ENCODE measurements around the gene PRRG2. TPM values are rescaled to one million over a fixed set of nuclear protein-coding genes. Genes with fewer than 3 reads are reported as not detected.

PRRG2 gene
- total RNA-seq, 2 donors from 2014 or later: 2.6 to 4.9 TPM

GRCh38 chr19:49590071-49590970 is 9.2 kb downstream of the PRRG2 start:
- no peaks in the 10 kb centered on the region for H3K27me3 ChIP-seq
- peak overlapping the region; percentile 79 to 89 (median 86) for H3K27ac ChIP-seq
- DNase-seq (peak; percentile 97 to 99 (median 98)), ATAC-seq (peak; percentile 85)
- intact Hi-C loops (cut with DNase I): no loop called here
- H3K4me3 ChIP-seq: peak overlapping the region; percentile 66 to 71
- H3K9me3 ChIP-seq: no peaks in the 10 kb centered on the region
- H3K4me1 ChIP-seq: peaks cover 24% of the 10 kb centered on the region
- peaks cover 3 to 7% of the 10 kb centered on the region in 2 donors for H3K36me3 ChIP-seq (replicated peaks in 1 of 2; ENCODE audit: insufficient read depth in 1 of 2, low read depth in 2 of 2)
- 0% methylated on average over 11 to 52 of the region's 58 CpGs for WGBS, 2 donors
- TF ChIP-seq POLR2A (IDR thresholded peaks at IDR 0.05) (peak; percentile 34 to 82 (median 72)), CTCF (IDR thresholded peaks at IDR 0.05) (peak in 4 of 7 experiments; percentile 9 to 17 (median 12))

GRCh38 chr19:49590971-49591730 is 10.0 kb downstream of the PRRG2 start, which contains the start of gene PRR12:
Gene PRR12 (plus strand): TSS chr19:49591182. CDS start chr19:49591655, 473 bp downstream.
- peak within 1 kb of the TSS; percentile 79 to 89 (median 86) for H3K27ac ChIP-seq
- H3K27me3 ChIP-seq: no peaks in the 10 kb centered on the region
- H3K36me3 ChIP-seq (replicated peaks in 1 of 2; ENCODE audit: insufficient read depth in 1 of 2, low read depth in 2 of 2): peaks cover 3 to 10% of the 10 kb centered on the region in 2 donors
- H3K4me1 ChIP-seq: peaks cover 24% of the 10 kb centered on the region
- no peak for TF ChIP-seq POLR2A (IDR thresholded peaks at IDR 0.05)
- peak within 1 kb of the TSS; percentile 66 to 71 for H3K4me3 ChIP-seq
- intact Hi-C loops (cut with DNase I): no loop called here
- peak; percentile 64 to 70 (median 68) for DNase-seq
- WGBS, 2 donors: 0% methylated on average over 14 to 50 of the region's 66 CpGs
- no peaks in the 10 kb centered on the region for H3K9me3 ChIP-seq
- ATAC-seq: peak; percentile 57

GRCh38 chr19:49591731-49592485 is 10.8 kb downstream of the PRRG2 start:
- no peak for TF ChIP-seq POLR2A (IDR thresholded peaks at IDR 0.05)
- TF ChIP-seq CTCF (IDR thresholded peaks at IDR 0.05): no peak
- peak overlapping the region; percentile 26 to 86 (median 82) for H3K27ac ChIP-seq
- H3K4me1 ChIP-seq: peaks cover 24% of the 10 kb centered on the region
- intact Hi-C loops (cut with DNase I): no loop called here
- no peaks in the 10 kb centered on the region for H3K27me3 ChIP-seq
- WGBS, 2 donors: 0 to 1% methylated on average over 26 to 51 of the region's 51 CpGs
- DNase-seq: peak; percentile 39 to 50 (median 45)
- no peak for ATAC-seq
- H3K9me3 ChIP-seq: no peaks in the 10 kb centered on the region
- H3K4me3 ChIP-seq: peak overlapping the region; percentile 66 to 71
- H3K36me3 ChIP-seq (replicated peaks in 1 of 2; ENCODE audit: insufficient read depth in 1 of 2, low read depth in 2 of 2): peaks cover 3 to 12% of the 10 kb centered on the region in 2 donors

GRCh38 chr19:49592486-49593232 is 11.5 kb downstream of the PRRG2 start:
- Histone ChIP-seq H3K27me3 (no peaks in the 10 kb centered on the region), H3K27ac (peak overlapping the region; percentile 33 to 86 (median 82)), H3K4me3 (peak overlapping the region in 1 of 2 donors; percentile 71), H3K36me3 (replicated peaks in 1 of 2; ENCODE audit: insufficient read depth in 1 of 2, low read depth in 2 of 2) (peaks cover 3 to 12% of the 10 kb centered on the region in 2 donors), H3K9me3 (no peaks in the 10 kb centered on the region), H3K4me1 (peaks cover 24% of the 10 kb centered on the region)
- TF ChIP-seq CTCF (IDR thresholded peaks at IDR 0.05) (no peak), POLR2A (IDR thresholded peaks at IDR 0.05) (no peak)
- no peak for ATAC-seq
- 2 to 7% methylated on average over 21 to 28 of the region's 28 CpGs for WGBS, 2 donors
- peak in 1 of 4 donors; percentile 31 for DNase-seq
- intact Hi-C loops (cut with DNase I): no loop called here

All from body of pancreas (tissue), 4 donors.